HG02798 (cell line): ENCODE results near the gene TWIST2.

Source experiments
- ATAC-seq: cut with Tn5 transposase; IDR thresholded peaks from one replicate; pipeline ENCODE4 v1.9.1; 2021; ENCODE audit warnings: mild to moderate bottlenecking; ENCODE audit not compliant: unreplicated experiment, poor library complexity

Gene TWIST2

DNA sequence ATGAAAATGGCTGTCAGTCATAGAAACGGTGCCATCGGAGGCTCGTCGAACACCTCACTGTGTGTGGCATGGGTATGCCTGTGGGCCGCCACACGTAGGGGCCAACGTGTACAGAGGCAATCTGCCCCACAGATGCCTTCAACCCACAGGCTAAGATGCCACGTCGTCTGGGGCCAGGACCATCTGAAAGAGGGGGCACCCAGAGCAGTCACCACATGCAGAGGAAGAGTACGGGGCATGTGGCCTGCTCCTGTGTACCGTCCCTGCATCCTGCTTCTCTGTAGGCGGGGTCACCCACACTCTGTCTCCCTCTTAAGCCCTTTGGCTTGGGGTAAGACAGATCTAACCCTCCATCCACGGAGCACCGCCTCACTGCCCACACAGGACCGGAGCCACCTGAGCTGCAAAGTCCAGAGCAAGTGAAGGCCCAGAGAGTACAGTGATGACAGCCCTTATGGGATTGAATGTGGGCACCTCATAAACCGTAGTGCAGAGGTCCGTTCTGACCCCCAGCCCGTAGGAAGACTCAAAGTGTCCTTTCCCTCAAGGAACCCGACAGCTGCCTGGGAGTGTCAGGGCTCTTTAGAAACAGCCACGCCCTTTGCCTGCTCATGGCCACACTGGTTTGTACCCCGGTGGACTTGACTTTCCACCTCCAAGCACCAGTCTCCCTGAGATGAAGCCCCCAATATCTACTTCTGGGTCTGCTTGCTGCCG is 66.2 kb downstream of the TWIST2 start:
- no peak for ATAC-seq

DNA sequence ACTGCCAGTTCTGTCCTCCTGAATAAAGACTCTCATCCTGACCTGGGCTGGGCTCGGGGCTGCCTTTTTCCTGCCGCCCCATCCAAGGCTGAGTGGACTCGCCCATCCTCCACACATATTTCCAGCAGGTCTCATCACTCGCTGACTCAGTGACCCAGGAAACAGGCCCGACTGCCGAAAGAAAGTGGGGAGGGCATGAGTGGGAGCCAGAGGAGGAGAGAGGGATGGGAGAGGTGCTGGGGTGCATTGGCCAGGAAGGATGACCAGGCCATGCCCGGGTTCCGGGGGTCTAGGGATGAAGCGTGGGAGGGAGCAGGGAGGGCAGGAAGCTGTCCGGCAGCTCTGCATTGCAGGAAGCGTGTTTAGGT is 66.7 kb downstream of the TWIST2 start:
- ATAC-seq: no peak

GRCh38 chr2:238915196-238915595 is 67.3 kb downstream of the TWIST2 start:
- no peak for ATAC-seq

- no peak for ATAC-seq
These were observed 67.7 kb downstream of the TWIST2 start for GRCh38 chr2:238915596-238915995.

- ATAC-seq: no peak
These were observed 68.4 kb downstream of the TWIST2 start for GRCh38 chr2:238916176-238916874.

GRCh38 chr2:238916875-238917590 is 69.1 kb downstream of the TWIST2 start:
- no peak for ATAC-seq

- ATAC-seq: no peak
These were observed 71.4 kb downstream of the TWIST2 start for GRCh38 chr2:238919307-238919706.

DNA sequence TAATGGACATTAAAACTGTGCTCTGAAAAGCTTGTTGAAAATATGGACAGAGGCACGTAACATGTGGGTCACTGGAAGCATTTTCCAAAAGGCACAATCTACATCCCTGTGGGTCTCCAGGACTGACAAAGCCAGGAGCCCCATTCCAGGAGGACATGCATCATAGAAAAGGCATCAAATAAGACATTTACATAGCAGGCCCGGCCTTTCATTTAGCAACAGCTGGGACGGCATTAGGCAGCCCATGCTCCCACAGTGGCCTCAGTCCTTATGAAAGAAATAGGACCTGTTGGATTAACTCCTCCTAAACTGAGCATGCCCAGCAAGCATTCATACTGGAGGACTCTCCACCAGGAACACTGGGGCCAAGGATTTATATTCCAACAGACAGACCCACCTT is 72.2 kb downstream of the TWIST2 start:
- no peak for ATAC-seq

- no peak for ATAC-seq
These were observed 72.7 kb downstream of the TWIST2 start for GRCh38 chr2:238920601-238921001.

DNA sequence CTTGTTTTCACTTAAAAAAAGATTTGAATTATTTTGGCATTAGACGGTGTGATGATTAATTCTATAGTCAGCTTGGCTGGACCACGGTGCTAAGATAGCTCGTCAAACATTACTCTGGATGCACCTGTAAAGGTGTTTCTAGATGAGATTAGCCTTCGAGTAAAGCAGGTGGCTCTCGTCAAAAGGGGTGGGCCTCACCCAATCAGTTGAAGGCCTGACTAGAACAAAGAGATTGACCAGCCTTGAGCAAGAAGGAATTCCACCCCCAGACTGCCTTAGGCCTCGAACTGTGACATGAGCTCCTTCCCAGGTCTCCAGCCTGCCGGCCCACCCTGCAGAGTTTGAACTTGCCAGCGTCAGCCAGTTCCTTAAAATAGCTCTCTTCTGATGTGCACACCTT is 73.4 kb downstream of the TWIST2 start:
- ATAC-seq: no peak

GRCh38 chr2:238921681-238922319 is 73.9 kb downstream of the TWIST2 start:
- ATAC-seq: no peak

GRCh38 chr2:238922435-238922834 is 74.5 kb downstream of the TWIST2 start:
- ATAC-seq: no peak

DNA sequence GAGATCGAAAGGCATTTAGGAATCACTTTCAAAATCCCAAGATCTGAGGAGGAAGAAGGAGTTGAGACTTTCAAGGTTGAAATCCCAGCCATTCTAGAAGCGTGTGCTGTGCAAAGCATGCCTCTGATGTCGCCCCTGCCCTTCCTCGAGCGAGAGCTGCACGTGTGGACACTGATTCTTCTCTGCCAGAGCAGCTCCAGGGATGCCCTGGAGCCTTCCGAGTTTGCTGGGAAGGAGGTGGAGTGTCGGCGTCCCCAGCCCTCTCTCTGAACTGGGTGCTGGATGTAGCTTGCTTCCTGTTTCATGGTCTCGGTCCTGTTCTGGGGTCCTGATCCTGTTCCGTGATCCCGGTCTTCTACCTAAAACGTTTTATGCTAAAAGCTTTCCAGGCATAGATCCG is 76.1 kb downstream of the TWIST2 start:
- no peak for ATAC-seq

DNA sequence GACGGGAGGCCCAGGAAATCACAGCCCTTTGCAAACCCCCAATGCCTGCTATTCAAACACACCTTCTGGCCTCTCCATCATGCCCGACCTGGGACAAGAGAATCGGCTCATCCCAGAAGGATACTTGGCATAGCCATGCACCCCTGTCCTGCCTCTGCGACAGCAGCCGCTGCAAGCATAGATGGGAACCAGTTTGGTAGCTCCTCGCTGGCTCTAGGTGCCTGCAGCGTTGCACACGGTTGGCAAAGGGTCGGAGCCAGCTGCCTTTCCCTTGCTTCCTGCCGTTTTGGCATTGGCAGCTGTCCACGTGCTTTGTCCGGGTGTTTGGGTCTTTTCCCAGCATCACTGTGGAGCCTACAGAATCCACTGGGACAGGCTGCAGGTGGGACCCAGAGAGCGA is 76.9 kb downstream of the TWIST2 start:
- no peak for ATAC-seq

DNA sequence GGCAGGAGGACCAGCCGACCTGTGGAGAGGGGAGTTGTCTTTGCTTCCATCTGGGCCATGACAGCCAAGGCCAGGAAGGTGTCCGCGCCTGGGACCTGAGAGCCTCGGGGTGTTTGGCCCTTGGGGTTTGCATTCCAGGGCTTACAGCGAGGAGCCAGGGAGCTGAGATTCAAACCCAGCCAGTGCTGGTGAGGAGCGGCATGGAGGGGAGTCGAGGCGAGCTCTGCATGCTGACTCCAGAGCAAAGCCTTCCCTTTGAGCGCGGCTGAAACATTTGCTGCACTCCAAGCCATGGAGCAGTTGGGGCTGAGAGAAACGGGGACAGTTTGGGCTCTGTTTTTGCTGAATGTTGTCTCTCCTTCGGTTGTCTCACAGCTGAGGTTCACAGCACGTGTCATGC is 77.4 kb downstream of the TWIST2 start:
- no peak for ATAC-seq

DNA sequence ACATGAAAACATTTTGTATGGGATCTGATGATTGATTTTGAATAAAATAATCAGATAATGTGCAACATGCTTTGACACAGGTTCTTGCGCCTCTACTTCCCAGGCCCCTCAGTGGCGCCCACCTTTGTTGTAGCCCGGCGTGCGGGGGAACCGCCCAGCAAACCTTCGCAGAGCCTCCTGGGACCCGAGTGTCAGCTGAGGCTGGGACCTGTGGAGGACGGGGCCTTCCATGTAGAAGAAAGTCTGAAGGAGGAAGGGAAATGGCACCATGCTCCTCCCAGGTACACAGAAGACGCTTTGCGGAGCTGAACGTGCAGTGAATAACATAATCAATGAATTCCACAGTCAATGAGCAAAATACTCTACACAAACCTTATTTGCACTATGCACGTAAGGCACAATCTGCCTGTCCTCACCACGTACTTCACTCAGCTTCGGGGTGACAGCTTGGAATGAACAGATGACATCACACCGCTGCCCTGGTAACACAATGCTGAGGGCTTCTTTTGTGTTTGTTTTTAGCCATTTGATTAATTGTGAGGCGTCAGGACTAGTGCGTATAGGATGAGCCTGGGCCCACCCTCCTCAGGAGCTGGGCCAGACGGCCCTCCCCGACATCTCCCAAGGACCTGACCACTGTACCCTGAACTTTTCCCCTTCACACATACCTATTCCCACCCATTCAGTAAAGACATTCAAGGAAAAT is 78.1 kb downstream of the TWIST2 start:
- ATAC-seq: no peak

GRCh38 chr2:238926761-238927611 is 79.1 kb downstream of the TWIST2 start:
- no peak for ATAC-seq

DNA sequence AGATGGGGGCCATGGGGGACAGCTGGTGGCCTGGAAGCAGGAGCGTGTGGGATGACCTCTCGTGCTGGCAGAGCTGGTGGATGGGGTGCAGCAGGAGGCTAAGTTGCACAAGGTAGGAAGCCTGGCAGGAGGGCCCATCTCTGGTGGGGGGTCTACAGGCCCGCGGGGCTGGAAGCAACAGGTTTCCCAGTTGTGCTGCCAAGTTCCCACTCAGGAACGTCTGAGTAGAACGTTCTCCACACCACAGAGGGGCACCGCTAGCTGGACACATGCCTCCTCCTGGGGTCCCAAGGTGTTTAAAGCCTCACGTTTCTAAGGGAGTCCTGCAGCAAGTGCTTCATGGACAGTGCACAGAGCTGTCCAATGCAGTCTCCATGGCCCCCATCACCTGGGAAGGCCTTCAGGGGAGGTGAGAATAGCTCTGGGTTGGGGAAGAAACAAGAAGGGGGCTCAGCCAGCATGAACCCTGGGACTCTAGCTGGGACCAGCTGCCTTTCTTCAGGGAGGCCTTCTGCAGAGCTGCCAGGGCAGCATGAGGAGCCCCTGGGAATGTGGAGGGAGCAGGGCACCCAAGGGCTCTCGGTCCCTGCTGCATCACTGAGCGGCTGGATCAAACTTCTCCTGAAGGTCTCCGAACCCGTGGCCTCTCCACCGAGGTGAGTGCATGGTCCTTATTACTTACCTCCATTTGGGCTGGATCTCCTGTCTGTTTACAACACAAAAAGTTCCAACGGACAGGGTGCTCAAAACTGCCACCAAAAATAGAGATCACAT is 80.0 kb downstream of the TWIST2 start:
- no peak for ATAC-seq
